HG02885 (cell line): ENCODE results near the gene ANGPT4.
"Not testable (repeated sequence)": the region's sequence is repeated elsewhere in the genome, so short reads cannot be mapped to it uniquely, and the experiment has no call there.

ENCODE experiments used
- ATAC-seq: cut with Tn5 transposase; IDR thresholded peaks from one replicate; pipeline ENCODE4 v1.9.1; 2021; ENCODE audit warnings: mild to moderate bottlenecking; ENCODE audit not compliant: unreplicated experiment, poor library complexity

The ANGPT4 gene

DNA sequence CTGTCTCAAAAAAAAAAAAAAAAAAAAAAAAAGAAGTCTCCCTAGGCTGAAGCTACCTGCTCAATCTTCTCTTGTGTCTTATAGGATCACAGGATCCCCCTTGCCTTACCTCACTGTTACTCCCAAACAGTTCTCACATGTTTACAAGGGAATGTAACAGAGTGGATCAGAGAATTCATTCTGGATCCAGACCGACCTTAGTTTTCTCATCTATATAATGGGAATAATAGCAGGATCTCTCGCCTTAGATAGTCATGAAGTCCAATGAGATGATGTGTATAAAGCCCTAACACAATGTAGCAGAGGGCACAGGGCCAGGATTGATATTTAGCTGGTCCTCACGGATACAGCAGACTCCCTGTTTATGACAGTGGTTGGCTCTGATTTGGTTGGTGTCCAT lies 84.9 kb downstream of the ANGPT4 start:
- ATAC-seq, result no peak

DNA sequence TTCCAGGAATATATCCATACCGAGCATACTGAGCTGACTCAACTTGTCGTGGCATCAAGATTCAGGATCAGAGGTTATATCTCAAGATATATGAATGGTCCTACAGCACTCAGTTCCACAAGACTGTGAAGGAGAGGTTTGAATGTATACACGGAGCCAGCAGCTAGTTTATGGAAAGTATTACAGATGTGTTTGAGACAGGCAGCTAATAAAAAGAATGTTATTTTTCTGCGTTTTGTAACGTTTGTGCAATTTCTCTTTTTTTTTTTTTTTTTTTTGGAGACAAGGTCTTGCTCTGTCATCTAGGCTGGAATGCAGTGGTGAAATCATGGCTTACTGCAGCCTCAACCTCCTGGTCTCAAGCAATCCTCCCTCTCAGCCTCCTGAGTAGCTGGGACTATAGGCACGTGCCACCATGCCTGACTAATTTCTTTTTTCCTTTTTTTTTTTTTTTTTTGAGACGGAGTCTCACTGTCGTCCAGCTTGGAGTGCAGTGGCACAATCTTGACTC lies 86.1 kb downstream of the ANGPT4 start:
- ATAC-seq, result no peak

- ATAC-seq, result no peak
Measured at GRCh38 chr20:829551-829950, 86.6 kb downstream of the ANGPT4 start.

DNA sequence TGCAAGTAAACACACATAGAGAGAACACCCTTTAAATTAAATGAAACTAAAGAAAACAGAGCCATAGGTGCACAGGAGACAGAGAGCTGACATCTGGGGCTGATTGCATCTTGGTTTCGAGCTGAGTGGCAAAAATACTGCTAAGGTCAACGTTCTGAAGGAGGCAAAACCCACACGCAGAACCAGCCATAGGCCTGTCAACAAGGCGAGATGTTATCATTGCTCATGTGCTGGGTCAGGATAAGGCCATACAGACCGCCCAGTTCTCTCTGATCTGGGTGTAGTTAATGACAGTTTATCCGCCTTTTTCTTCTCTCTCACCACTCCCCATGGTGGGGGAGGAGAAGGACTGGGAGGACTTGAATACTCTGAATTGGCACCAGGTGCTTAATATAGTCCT lies 87.1 kb downstream of the ANGPT4 start:
- ATAC-seq, result no peak

GRCh38 chr20:827981-828380 lies 88.2 kb downstream of the ANGPT4 start:
- not testable (repeated sequence) for ATAC-seq

DNA sequence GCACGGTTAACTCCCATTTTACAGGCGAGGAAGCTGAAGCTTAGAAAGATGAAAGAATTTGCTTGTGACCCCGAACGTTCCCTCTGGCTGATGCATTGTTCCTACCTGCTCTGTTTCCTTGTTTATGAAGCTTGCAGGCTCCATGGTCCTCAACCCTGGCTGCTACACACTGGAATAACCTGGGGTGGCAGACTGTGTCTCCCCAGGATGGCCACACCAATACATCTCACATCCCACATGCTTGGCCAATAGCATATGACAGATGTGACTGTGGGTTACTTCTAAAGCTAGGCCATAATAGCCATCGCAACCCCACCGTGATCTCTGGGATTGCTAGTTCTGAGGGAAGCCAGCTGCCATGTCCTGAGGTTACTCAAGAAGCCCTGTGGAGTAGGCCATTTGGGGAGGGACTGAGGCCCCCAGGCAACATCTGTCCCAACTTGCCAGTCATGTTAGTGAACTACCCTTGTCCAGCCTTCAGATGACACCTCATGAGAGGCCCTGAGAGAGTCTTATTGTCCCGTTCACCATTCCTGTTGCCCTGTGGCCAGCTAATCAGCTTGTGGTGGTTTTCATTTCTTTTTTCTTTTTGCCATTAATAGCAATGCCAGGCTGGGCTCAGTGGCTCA lies 89.3 kb downstream of the ANGPT4 start:
- ATAC-seq, result no peak

GRCh38 chr20:825710-826421 lies 90.3 kb downstream of the ANGPT4 start:
- ATAC-seq, result no peak

GRCh38 chr20:824916-825315 lies 91.2 kb downstream of the ANGPT4 start:
- no peak for ATAC-seq

DNA sequence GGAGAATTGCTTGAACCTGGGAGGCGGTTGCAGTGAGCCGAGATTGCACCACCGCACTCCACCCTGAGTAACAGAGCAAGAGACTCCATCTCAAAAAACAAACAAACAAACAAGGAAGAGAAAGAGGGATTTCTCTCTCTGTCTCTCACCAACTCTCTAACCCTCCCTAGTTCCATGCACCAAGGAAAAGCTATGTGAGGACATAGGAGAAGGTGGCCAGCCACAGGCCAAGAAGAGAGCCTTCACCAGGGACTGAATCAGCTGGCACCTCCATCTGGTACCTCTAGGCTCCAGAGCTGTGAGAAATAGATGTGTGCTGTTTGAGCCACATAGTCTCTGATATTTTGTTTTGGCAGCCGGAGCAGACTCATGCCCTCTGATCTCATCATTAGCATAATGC lies 91.6 kb downstream of the ANGPT4 start:
- ATAC-seq, result no peak

GRCh38 chr20:823574-823902 lies 92.6 kb downstream of the ANGPT4 start:
- ATAC-seq, result no peak

DNA sequence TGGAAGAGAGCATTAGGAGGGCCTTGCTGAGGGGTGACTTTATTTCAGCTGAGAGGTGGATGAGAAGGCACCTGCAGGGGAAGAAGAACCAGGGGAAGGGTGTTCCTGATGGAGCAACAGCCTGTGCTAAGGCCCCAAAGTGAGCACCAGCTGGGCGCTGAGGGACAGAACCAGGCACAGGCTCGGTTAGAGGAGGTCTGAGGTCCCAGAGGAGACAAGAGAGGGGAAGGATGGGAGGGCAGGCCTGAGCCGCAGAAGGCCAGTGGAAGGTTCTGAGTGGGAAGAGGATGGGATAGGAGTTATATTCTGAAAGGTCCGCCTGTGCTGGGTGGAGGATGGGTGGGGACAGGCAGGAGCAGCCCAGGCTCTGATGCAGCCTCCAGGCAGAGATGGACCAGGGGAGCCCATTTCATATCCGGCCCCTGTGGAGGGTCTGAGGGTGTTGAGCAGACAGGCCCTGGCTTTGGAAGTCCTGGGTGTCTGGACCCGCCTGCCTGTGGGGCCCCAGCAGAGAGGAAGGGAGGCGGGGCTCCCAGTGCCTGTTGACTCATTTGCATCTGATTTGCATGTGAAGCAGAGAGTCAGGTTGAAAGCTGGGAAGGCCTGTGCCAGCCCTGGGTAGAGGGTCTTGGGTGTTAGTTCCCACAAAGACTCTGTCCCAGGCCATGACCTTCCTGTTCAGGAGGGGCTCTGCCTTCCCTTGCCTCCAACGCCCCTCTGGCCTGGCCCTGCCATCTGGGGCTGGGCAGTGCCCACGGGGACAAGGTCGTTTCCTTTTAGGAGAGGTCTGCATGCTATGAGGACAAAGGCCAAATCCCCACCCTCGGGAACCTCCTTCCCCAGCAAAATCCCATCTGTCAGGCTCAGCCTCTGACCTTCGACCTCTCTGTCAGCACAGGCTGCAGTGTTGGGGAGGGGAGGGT lies 93.2 kb downstream of the ANGPT4 start:
- ATAC-seq, result no peak

GRCh38 chr20:821731-822065 lies 94.4 kb downstream of the ANGPT4 start:
- ATAC-seq, result no peak

GRCh38 chr20:821046-821730 lies 94.9 kb downstream of the ANGPT4 start:
- ATAC-seq, result no peak

DNA sequence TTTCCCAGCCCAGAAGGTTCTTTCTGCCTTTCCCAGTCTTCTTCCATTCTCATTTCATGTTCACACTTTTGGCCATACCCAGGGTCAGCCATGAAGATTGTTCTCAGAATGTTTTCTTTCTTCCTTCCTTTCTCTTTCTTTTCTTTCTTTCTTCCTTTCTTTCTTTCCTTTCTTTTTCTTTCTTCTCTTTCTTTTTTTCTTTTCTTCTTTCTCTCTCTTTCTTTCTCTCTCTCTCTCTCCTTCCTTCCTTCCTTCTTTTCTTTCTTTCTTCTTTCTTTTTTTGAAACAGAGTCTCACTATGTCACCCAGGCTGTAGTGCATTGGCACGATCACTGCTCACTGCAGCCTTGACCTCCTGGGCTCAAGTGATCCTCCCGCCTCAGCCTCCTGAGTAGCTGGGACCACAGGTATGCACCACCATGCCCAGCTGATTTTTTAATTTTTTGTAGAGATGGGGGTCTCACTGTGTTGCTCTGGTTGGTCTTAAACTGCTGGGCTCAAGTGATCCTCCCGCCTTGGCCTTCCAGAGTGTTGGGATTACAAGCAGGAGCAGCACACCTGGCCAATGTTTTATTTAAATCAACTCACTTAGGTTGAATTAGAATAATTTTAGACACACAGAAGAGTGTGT lies 95.7 kb downstream of the ANGPT4 start:
- ATAC-seq, result no peak
